GM18873 (cell line): ENCODE data around the gene GLIS2.

Source experiments
- ATAC-seq: cut with Tn5 transposase; IDR thresholded peaks from one replicate; pipeline ENCODE4 v1.9.1; 2021; ENCODE audit warnings: mild to moderate bottlenecking, moderate library complexity, moderate number of reproducible peaks; ENCODE audit not compliant: unreplicated experiment, low FRiP score

GLIS2 gene

DNA sequence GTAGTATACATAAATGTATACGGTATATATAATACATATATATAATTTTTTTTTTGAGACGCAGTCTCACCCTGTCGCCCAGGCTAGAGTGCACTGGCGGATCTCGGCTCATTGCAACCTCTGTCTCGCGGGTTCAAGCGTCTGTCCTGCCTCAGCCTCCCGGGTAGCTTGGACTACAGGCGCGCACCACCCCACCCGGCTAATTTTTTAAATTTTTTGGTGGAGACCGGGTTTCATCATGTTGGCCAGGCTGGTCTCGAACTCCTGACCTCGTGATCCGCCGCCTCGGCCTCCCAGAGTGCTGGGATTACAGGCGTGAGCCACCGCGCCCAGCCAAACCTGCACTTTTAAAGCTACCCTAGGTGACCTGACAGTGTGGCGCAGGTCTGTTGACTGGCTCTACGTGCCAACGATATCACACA is 34.5 kb downstream of the GLIS2 start:
- ATAC-seq = no peak

DNA sequence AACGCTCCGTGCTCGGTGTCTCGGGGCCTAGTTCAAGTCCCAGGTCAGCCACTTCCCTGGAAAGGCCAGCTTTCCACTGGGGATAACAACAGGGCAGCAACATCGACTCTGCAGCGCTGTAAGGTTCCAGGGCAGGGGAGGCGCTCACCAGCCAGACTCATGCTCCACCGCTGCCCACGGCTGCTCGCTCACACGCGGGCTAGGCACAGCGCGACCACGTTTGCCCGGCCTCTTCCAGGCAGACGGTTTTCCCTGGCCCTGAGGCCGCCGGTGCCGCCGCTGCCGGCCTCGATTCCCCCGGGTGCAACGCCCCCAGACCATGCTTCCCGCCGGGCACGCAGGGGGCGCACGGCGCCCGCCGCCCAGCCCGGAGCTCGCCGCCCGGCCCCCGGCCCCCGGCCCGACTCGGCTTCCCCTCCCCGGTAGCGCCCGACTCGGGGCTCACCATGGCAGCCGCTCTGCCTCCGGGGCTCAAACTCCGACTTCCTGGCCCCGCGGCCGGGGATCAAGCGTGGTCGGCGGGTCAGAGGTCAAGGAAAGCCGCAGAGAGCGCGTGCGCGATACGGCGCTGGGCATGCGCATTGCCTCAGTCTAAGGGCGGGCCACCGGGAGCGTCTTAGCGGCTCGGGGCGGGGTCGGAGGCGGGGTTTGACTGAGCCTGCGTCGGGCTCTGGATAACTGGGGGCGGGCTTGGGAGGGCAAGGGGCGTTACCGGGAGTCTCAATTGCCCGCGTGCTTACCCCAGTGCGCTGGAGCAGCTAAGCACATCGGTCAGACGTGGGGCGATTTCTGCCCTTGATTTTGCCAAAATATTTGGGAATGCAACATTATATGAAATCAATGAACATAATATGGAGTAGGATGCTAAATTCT is 35.2 kb downstream of the GLIS2 start, which contains the start of gene PAM16:
PAM16 (minus strand) TSS at position 535 of the 873 bp plus-strand sequence; CDS start at position 448, 87 bp downstream.
- ATAC-seq = peak; percentile 66

DNA sequence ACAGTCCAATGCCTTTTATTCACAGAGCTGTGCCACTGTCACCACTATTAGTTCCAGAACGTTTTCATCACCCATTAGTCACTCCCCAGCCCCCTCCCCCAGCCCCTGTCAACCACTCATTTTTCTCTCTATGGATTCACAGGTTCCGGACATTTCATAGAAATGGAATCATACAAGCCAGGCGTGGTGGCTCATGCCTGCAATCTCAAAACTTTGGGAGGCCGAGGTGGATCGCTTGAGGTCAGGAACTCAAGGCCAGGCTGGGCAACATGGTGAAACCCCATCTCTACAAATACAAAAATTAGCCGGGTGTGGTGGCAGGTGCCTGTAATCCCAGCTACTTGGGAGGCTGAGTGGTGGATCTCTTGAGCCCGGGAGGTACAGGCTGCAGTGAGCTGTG is 36.0 kb downstream of the GLIS2 start:
- no peak for ATAC-seq

DNA sequence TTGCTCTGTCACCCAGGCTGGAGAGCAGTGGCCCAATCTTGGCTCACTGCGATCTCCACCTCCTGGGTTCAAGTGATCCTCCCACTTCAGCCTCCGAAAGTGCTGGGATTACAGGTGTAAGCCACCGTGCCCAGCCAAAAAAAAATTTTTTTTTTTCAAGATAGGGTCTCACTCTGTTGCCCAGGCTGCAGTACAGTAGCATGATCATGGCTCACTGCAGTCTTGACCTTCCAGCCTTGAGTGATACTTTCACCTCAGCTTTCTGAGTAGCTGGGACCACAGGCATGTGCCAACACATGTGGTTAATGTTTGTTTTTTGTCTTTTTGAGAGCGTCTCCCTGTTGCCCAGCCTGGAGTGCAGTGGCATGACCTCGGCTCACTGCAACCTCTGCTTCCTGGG is 37.0 kb downstream of the GLIS2 start:
- ATAC-seq = no peak

DNA sequence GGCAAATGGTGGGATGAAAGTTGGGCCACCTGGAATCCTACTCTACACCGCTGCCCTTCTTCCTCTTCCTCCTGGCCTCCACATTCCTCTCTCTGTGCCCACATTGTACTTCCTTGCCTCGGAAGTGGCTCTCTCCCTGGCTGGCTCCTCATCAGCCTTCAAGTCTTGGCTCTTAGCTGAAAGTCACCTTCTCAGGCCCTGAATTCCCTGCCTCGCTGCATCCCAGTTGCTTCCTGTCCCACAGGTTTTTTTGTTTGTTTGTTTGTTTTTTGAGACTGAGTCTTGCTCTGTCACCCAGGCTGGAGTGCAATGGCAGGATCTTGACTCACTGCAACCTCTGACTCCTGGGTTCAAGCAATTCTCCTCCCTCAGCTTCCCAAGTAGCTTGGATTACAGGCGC is 37.8 kb downstream of the GLIS2 start:
- ATAC-seq = no peak

DNA sequence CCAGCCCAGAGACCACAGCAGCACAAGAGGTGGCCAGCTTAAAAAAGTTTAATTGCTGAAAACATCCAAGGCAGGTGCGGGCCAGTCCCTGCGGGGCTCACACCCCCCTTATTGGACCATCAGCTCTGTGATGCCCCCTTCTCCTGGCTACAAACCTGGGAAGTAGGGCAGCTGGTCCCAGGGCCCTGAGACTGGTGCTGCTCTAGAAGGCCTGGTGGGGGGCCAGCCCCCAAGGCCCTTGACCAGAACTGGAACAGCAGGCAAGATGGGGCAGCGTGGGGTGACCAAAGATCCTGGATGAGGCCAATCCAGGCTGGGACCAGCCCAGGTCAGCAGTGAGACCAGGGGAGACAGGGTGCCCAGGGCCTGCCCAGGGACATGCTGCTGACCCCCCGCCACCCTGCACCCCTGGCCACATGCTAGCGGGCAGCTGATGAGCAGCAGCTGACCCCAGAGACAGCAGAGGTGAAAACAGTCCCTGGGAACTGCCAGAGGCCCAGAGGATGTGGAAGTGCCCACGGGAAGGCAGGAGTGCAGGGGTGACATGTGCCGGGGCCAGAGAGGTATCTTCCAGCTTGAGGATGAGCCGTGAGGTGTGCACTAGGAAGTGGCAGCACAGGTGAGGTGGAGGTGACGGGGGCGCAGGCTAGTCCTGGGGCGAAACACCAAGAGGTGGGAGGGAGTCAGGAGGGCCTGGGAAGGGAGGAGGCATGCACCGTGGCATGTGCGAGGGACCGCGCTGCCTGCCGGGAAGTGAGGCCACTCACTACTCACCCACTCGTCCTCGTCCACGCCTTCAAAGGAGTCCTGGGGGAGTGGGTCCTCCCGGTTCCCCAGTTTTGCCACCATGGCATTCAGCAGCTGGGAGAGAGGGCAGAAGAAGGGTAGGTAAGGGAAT is 38.9 kb downstream of the GLIS2 start:
- no peak for ATAC-seq

DNA sequence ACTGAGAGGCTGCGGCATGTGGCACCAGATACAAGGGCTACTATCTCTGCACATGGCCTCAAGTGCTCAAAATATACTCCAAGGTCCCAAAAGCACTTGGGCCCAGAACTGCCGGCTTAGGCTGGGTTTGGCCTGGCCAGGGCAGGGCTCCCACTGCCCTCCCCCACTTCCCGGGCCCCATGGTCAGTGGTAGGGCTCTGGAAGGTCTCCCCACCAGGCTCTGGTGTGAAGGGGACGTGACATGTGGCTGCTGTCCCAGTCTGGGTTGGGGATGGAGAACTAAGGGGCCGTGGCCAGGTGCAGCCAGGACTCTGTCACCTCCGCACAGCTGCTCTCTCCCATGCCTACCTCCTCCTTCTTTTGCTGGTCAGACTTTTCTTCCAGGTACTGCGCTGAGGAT is 41.0 kb downstream of the GLIS2 start:
- no peak for ATAC-seq

DNA sequence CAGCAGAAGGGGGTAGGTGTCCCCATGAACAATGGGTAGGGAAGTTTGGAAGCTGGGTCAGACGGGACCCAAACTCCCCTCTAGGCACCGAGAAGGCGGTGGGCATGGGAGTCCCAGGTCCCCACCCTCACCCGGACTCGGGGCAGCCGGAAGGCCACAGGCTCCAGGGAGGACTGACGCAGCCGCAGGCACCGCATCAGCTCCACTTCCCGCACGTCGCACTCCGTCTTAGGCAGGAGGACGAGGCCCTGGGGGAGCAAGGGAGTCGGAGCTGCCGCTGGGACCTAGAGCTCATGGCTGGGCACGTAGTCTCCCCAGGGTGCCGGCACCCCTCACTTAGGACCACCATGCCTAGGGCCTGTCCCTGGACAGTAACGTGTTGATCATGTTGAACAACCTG is 42.4 kb downstream of the GLIS2 start:
- no peak for ATAC-seq

DNA sequence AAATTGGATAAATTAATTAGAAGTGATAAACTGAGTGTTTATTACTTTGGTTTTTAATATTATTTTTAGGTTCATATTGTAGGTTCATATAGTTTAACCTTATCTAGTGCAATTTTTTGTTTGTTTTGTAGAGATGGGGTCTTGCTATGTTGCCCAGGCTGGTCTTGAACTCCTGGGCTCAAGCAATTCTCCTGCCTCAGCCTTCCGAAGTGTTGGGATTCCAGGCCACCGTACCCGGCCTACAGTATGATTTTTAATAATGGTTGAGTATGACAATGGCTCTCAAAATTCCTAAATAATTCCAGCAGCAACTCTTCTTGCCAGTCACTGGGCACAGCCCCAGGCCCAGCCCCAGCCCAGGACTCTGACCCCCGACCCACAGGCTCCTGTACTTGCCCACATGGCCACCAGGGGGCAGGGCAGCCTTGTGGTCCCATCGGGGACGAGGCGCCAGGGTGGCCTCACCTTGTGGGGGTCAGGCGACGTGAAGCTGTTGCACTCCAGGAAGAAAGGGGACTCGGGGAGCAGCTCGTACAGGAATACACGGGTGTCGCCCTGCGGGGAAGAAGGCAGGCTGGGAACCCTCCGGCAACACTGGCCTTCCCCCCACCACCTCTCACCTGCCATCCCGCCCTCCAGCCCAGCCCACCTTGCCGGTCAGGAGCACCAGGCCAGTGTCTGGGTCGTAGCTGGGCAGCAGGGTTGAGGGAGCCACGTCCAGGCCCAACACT is 43.1 kb downstream of the GLIS2 start:
- ATAC-seq = no peak

DNA sequence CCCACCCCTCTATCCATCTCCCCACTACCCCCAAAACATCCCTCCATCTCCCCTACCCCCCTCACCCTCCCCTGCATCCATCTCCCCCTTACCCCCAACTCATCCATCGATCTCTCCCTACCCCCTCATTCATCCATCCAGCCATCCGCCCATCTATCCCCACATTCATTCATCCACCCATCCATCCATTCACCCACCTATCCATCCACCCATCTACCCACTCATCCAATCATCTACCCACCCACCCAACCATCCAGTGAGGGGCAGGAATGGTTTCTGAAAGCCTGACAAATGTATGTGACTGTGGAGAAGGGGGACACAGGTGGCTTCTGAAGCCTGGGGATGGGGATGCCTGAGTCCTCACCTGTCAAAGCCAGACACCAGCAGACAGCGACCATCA is 44.0 kb downstream of the GLIS2 start:
- no peak for ATAC-seq

DNA sequence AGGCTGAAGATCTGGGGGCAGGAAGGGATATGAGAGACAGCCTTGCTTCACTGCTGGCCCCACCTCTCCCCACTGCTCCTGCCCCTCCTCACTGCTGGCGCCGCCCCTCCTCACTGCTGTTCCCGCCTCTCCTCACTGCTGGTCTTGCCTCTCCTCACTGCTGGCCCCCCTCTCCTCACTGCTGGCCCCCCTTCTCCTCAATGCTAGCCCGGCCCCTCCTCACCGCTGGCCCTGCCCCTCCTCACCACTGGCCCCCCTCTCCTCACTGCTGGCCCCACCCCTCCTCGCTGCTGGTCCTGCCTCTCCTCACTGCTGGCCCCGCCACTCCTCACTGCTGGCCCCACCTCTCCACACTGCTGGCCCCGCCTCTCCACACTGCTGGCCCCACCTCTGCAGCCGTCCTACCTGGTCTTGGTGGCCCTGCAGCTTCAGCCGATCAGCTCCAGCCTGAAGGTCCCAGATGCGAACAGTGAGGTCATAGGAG is 44.7 kb downstream of the GLIS2 start:
- ATAC-seq = no peak

DNA sequence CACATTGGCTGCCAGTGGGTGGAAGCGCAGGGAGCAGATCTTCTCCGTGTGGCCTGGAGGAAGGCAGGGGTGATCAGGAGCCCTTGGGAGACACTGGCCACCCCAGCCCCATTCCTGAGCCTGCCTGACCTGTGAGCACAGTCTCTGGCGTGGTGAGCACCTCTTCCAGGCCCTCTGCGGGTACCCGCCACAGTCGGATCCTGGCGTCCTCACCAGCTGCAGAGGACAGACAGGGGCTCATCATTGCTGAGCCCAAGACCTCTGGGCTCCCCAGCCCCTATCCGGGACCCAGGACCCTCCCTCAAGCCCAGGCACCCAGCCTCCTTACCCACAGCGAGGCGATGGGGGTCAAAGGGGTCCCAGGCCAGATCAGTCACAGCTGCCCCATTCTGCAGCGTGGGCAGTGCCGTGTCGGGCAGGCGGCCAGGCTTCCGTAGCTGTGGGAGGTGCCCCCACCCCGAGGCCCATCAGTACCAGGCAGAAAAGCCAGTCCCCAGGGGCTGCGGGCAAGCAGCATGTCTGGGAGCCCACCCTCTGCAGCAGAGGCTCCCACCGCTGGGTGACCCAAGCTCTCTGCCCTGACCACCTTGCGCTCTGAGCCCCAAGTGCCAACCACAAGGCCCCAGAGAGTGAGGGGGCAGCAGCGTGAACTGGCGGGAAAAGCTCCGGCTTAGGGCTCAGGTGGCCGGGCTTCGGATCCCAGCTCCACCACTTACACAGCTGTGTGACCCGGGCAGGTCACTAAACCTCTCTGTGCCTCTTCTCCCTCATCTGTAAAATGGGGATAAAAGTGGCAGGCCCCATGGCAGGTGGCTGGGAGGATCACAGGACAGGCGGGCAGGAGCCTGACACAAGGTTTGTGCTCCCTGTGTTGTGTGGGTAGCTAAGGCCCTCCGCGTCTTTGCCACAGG is 45.4 kb downstream of the GLIS2 start:
- ATAC-seq = no peak

DNA sequence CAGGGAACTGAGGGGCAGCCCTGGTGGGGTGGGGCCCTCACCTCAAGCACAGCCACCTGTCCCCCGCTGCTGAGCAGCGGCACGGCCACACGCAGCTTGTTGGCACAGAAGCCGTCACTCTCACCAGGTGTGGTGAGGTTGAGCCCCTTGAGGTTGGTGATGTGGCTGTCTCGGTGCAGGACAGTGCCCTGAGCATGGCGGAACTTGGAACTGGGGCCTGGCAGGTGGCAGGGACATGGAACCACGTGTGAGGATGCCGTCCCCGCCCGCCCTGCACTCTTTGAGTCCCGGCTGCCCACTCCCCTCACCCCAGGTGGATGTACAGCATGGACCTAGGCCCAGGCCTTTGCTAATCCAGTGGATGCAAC is 46.1 kb downstream of the GLIS2 start:
- ATAC-seq = no peak

DNA sequence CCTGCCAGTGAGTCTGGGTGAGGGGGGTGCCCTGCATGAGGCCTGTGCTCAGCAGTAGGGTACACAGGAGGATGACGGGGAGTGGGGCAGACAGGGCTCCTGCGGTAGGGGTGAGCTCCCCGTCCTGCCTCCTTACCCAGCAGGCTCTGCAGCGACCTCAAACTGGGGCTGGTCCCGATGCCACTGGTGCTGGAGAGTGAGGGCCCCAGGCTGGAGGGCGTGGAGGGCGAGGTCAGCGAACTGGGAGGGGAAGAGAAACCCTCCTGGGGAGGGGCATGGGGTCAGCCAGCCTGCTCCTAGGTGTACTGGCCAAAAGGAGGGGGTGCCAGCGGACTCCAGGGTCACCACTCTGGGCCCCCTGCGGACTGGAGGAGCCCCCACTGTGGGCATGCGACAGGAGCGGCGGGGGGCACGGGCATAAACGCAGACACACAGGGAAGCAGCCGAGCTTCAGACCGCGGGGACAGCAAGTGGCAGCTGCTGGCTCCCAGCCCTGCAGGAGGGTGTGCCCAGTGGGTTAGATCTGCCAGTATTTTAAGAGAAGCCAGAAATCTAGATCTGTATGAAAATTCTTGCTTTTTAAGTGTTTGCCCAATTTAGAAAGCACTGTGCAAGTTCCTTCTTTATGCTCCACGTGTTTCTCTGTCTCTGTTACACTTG is 46.7 kb downstream of the GLIS2 start:
- ATAC-seq = no peak

DNA sequence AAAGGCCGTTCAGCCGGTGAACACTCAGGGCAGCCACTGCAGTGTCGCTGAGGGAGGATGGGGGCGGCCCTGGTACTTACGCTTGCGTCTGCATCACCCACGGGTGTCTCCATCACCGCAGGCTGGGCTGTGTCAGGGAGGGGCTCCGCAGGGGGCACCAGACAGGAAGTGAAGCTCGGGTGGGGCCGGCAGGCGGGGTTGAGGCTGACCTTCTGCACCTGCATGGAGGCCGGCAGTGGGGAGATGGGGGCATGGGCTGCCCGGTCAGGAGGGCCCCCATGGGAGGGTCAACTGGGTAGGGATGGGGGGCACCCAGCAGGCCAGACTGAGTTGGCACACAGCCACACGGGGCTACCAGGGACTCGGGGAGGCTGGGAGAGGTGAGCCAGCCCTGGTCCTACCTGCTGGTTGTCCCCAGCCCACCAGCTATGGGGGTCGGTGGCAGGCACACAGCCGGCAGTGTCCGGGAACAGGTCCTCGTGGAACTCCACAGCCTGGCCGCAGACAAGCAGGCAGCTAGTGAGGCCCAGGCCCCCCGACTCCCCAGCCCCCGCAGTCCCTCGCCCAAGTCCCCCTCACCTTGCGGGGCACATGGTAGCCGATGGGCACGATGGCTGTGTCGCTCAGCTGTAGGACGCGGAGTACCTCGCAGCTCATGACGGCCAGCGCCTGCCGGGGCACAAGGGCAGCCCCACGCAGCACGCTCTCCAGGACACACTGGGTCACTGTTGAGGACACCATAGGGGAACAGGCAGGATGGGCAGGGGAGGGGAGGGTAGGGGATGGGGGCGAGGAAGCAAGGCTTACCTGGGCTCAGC is 48.5 kb downstream of the GLIS2 start:
- no peak for ATAC-seq

DNA sequence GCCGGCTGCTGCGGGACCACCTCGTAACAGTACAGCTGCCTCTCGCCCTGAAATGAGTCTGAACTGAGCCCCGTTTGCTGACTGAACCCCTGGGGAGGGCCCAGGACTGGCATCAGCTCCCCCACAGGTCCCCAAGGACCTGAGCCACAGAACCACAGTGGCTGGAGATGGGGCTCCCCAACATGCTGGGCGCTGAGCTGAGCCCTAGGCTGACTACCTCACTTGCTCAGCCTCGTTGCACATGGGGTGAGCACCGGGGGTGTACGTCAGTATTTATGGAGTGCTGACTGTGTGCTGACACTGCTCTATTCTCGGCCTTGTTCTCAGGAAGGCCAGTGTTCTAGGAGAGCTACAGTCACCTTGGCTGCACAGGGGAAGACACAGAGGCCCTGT is 49.1 kb downstream of the GLIS2 start:
- ATAC-seq = no peak

DNA sequence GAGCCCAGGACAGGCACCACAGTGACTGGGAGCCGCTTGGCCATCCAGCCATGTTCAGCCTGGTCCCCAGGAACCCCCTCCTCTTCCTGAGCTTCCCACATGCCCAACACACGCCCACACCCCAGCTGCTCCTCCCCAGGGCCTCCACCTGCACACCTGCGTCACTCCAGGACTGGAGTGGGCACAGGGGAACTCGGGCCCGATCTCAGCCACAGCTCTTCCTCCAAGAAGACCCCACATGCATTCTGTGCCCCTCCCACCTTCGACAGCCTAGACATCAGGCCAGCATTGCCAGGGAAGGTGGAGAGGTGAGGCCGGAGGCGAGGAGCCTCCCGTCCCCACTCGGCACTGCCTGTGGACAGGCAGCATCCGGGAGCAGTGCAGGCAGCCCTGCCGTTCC is 49.7 kb downstream of the GLIS2 start:
- ATAC-seq = no peak

DNA sequence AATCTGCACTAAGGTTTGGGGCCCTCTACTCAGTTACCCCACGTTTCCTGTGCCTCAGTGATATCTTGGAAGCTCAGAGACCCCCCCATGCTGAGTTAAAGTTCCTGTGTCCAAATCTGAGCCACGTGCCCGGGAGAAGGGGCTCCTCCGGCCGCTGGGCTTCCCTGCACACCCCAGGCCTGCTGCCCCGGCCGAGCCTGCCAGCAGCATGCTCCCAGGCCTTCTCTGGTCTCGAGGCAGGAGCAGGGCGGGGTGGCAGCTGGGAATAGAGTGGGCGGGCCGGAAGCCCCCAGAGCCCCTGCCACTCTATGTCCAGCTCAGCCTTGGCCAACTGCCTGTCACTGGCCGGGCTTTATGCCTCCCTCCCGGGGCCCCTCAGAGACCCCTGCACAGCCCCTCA is 50.1 kb downstream of the GLIS2 start:
- ATAC-seq = no peak
